GM12878 (cell line): ENCODE data around the gene CDC42SE2. TPM values are rescaled to one million over a fixed set of nuclear protein-coding genes. Genes with fewer than 3 reads are reported as not detected.

Experiments
- ATAC-seq: fragments of 200-7000 bp; cut with Tn5 transposase; 3 replicates; pipeline ENCODE4 v1.9.1; 2020; ENCODE audit warnings: mild to moderate bottlenecking, moderate library complexity
- BruUV-seq: library from RNA; stranded (reverse); fragments of 400-500 nt; replicated peaks from 2 replicates; lab custom pipeline; 2021; lab: Mats Ljungman, UMichigan
- CTCF ChIA-PET: fragments of 300-600 bp; sonication (Branson Sonifier 250); formaldehyde crosslinking; extraction: SDS; loops from one replicate; lab custom pipeline; 2021; ENCODE audit warnings: inconsistent platforms; lab: Yijun Ruan, JAX
- POLR2A ChIA-PET: fragments of 350-600 bp; formaldehyde crosslinking; extraction: SDS; loops from one replicate; lab custom pipeline; 2021; ENCODE audit warnings: inconsistent platforms; lab: Charles Lee
- RAD21 ChIA-PET: fragments of 300-600 bp; sonication (Branson Sonifier 250); formaldehyde crosslinking; loops from one replicate; lab custom pipeline; 2023; ENCODE audit warnings: antibody characterized with exemption; ENCODE audit not compliant: unreplicated experiment; lab: Charles Lee
- SMC1A ChIA-PET: fragments of 300-600 bp; sonication (Branson Sonifier 250); formaldehyde crosslinking; loops from one replicate; lab custom pipeline; 2023; ENCODE audit not compliant: unreplicated experiment, uncharacterized antibody; lab: Charles Lee
- DNase-seq: peaks from one replicate; pipeline ENCODE4 v3.0.0-alpha.2; 2011; ENCODE audit warnings: low read depth, low spot score
- FAIRE-seq: peaks from 3 replicates; lab custom pipeline; 2011; peaks lifted over from hg19 to GRCh38; lab: Jason Lieb, UNC
- H2AFZ ChIP-seq: 2 replicates; pipeline ENCODE4 v1.6.0; 2011; ENCODE audit warnings: low read depth, low read length, control low read depth; ENCODE audit not compliant: control insufficient read depth
- H3K27ac ChIP-seq: 2 replicates; pipeline ENCODE4 v1.5.1; 2011; ENCODE audit warnings: control low read depth; ENCODE audit not compliant: control insufficient read depth, insufficient read depth
- H3K27me3 ChIP-seq, 2 experiments: replicated peaks in 1 of 2; 2 replicates each; pipeline versions ENCODE4 v1.6.0 to v1.6.1; 2011; ENCODE audit warnings: low read length in 1 of 2; ENCODE audit not compliant: control insufficient read depth in 2 of 2, insufficient read depth in 2 of 2
- H3K36me3 ChIP-seq, 2 experiments: 2 replicates each; pipeline ENCODE4 v1.5.1; 2011; ENCODE audit warnings: low read length in 1 of 2; ENCODE audit not compliant: control insufficient read depth in 2 of 2, insufficient read depth in 2 of 2
- H3K4me1 ChIP-seq: 2 replicates; pipeline ENCODE4 v1.6.1; 2011; ENCODE audit warnings: mild to moderate bottlenecking, low read length, moderate library complexity, mixed read lengths; ENCODE audit not compliant: control insufficient read depth, insufficient read depth
- H3K4me2 ChIP-seq: 2 replicates; pipeline ENCODE4 v1.6.0; 2011; ENCODE audit warnings: control low read depth; ENCODE audit not compliant: control insufficient read depth, insufficient read depth
- H3K4me3 ChIP-seq: fragments of 200-600 bp; sonication (generic); 2 replicates; pipeline ENCODE4 v1.5.1; 2016
- H3K79me2 ChIP-seq: 2 replicates; pipeline ENCODE4 v1.6.0; 2011; ENCODE audit warnings: low read length; ENCODE audit not compliant: control insufficient read depth, insufficient read depth
- H3K9ac ChIP-seq: 2 replicates; pipeline ENCODE4 v1.8.0; 2011; ENCODE audit warnings: low read length, control low read depth, mixed read lengths; ENCODE audit not compliant: control insufficient read depth, insufficient read depth
- H3K9me3 ChIP-seq: replicated peaks from 3 replicates; pipeline ENCODE4 v1.5.1; 2011; ENCODE audit warnings: mild to moderate bottlenecking, low read length; ENCODE audit not compliant: control insufficient read depth, insufficient read depth
- H4K20me1 ChIP-seq: 2 replicates; pipeline ENCODE4 v1.6.0; 2011; ENCODE audit not compliant: control insufficient read depth, insufficient read depth
- BCL3 ChIP-seq: IDR thresholded peaks from 2 replicates; pipeline ENCODE4 v1.6.1; 2011; ENCODE audit warnings: borderline replicate concordance, low read depth, mild to moderate bottlenecking, moderate library complexity, low read length; ENCODE audit not compliant: insufficient read depth, poor library complexity, severe bottlenecking
- BRCA1 ChIP-seq: IDR thresholded peaks from 2 replicates; pipeline ENCODE4 v1.6.1; 2011; ENCODE audit warnings: low read depth, low read length, improper control_type of control experiment
- HDAC6 ChIP-seq: fragments of 200-600 bp; sonication (generic); IDR thresholded peaks from one replicate; pipeline ENCODE4 v1.8.0; 2017; ENCODE audit warnings: antibody characterized with exemption; ENCODE audit not compliant: unreplicated experiment
- HDGF ChIP-seq: fragments of 450-650 bp; IDR thresholded peaks from 2 replicates; pipeline ENCODE4 v1.6.1; 2016; ENCODE audit warnings: antibody characterized with exemption
- JUNB ChIP-seq: IDR thresholded peaks from 2 replicates; pipeline ENCODE4 v1.6.1; 2016; ENCODE audit warnings: antibody characterized with exemption, mild to moderate bottlenecking
- KDM1A ChIP-seq: fragments of 200-600 bp; sonication (generic); IDR thresholded peaks from 2 replicates; pipeline ENCODE4 v1.6.1; 2016; ENCODE audit warnings: borderline replicate concordance
- KLF5 ChIP-seq: fragments of 450-650 bp; IDR thresholded peaks from 2 replicates; pipeline ENCODE4 v1.6.1; 2014; ENCODE audit warnings: mild to moderate bottlenecking; ENCODE audit not compliant: partially characterized antibody
- LARP7 ChIP-seq: fragments of 450-650 bp; IDR thresholded peaks from 2 replicates; pipeline ENCODE4 v1.6.1; 2017; ENCODE audit warnings: mild to moderate bottlenecking
- MEF2A ChIP-seq: IDR thresholded peaks from 2 replicates; pipeline ENCODE4 v1.6.1; 2011; ENCODE audit warnings: low read depth, mild to moderate bottlenecking, low read length, moderate library complexity; ENCODE audit not compliant: insufficient read depth
- MTA2 ChIP-seq: fragments of 450-650 bp; IDR thresholded peaks from 2 replicates; pipeline ENCODE4 v1.6.1; 2016; ENCODE audit warnings: low read depth, mild to moderate bottlenecking, moderate library complexity
- NR2C1 ChIP-seq: fragments of 450-650 bp; IDR thresholded peaks from 2 replicates; pipeline ENCODE4 v1.6.1; 2017; ENCODE audit warnings: antibody characterized with exemption, mild to moderate bottlenecking, moderate library complexity
- NR2F1 ChIP-seq: fragments of 450-650 bp; conservative IDR thresholded peaks from 2 replicates; pipeline ENCODE4 v1.6.1; 2017; ENCODE audit warnings: mild to moderate bottlenecking
- SP1 ChIP-seq: IDR thresholded peaks from one replicate; pipeline ENCODE4 v1.6.1; 2011; ENCODE audit warnings: low read depth, low read length
- YY1 ChIP-seq: IDR thresholded peaks from 2 replicates; pipeline ENCODE4 v1.6.1; 2011; ENCODE audit warnings: low read depth, mild to moderate bottlenecking, low read length
- ZBTB11 ChIP-seq: fragments of 450-650 bp; formaldehyde crosslinking; IDR thresholded peaks from 2 replicates; pipeline ENCODE4 v1.5.0; 2022; ENCODE audit warnings: mild to moderate bottlenecking, missing genetic modification characterization
- ZNF24 ChIP-seq: fragments of 450-650 bp; IDR thresholded peaks from 2 replicates; pipeline ENCODE4 v1.6.1; 2017; ENCODE audit warnings: antibody characterized with exemption, mild to moderate bottlenecking
- ZNF622 ChIP-seq: fragments of 450-650 bp; IDR thresholded peaks from 2 replicates; pipeline ENCODE4 v1.6.1; 2017; ENCODE audit warnings: mild to moderate bottlenecking, inconsistent platforms
- WGBS: methylation state at CpG from one replicate; pipeline ENCODE4 v1.1.6; 2016; ENCODE audit warnings: low lambda C conversion rate; ENCODE audit not compliant: insufficient replicate concordance, insufficient coverage; ENCODE audit errors: missing lambda C conversion rate; 5-methylcytosine and 5-hydroxymethylcytosine counted together
- in situ Hi-C: fragments of 300-500 bp; cut with MboI; formaldehyde crosslinking; loops from 9 replicates; pipeline ENCODE4 v1.14.3; 2018; ENCODE audit warnings: mixed read lengths
- intact Hi-C: fragments of 100-400 bp; cut with micrococcal nuclease; formaldehyde crosslinking; loops from one replicate; pipeline ENCODE4 v1.14.2; 2022; ENCODE audit not compliant: unreplicated experiment
- polyA plus RNA-seq, 11 experiments: library from polyadenylated mRNA; depleted of rRNA in 4 of 11; unstranded in 6 of 11; stranded (reverse) in 5 of 11; fragments of >200 nt; fragmentation: Nextera tagmentation in 4 of 11; fragmentation: Illumina TruSeq in 1 of 11; extraction: Ambion mirVana in 4 of 11; extraction: Trizol in 1 of 11; gene quantifications; 1 replicate in 1 of 11; 2 replicates in 10 of 11; pipeline versions ENCODE4 v1.2.1 to v1.2.3, GENCODE V29; 2011 to 2016; ENCODE audit warnings: inconsistent platforms in 2 of 11, missing spikeins in 2 of 11, low read depth in 1 of 11
- total RNA-seq, 4 experiments: library from RNA; depleted of rRNA in 3 of 4; stranded (reverse); fragments of >200 nt in 3 of 4; fragmentation: Illumina TruSeq in 1 of 4; extraction: Trizol in 1 of 4; gene quantifications; 2 replicates each; pipeline versions ENCODE4 v1.2.1 to v1.2.3, GENCODE V29; 2013 to 2021
- TF ChIP-seq, protein P1 (sequence below): fragments of 450-650 bp; formaldehyde crosslinking; IDR thresholded peaks from 2 replicates; pipeline ENCODE4 v1.4.0; 2020; ENCODE audit warnings: mild to moderate bottlenecking, moderate library complexity

CDC42SE2 gene
- total and polyA plus RNA-seq, 10 of the 15 experiments (the other 5 are each of a cell fraction or from before 2014, with no cell fraction given): 57.0 to 148 (median 80.3) TPM

GRCh38 chr5:131245948-131246347 lies 17.9 kb upstream of the CDC42SE2 start:
- WGBS: 100% methylated on average over 2 of the region's 2 CpGs
- Histone ChIP-seq H3K27ac (no peak overlapping the region), H2AFZ (no peak overlapping the region), H3K9ac (no peak overlapping the region), H3K4me1 (peaks cover 15% of the 10 kb centered on the region), H3K79me2 (peaks cover 3% of the 10 kb centered on the region), H3K36me3 (no peaks in the 10 kb centered on the region), H3K27me3 (no peaks in the 10 kb centered on the region), H3K4me3 (no peak overlapping the region), H3K9me3 (peaks cover 6% of the 10 kb centered on the region; the same call in 2 of the 3 replicates), H4K20me1 (no peaks in the 10 kb centered on the region), H3K4me2 (no peak overlapping the region)
- ChIA-PET CTCF (interaction anchor here (0.9 kb wide), 1 partner anchor 9 kb away, joined by 3 read pairs; no protein-coding TSS in a partner anchor), POLR2A (interaction anchor here (1.2 kb wide), 1 partner anchor 11 kb away, joined by 3 read pairs; no protein-coding TSS in a partner anchor), RAD21 (interaction anchor here (1.0 kb wide), 1 partner anchor 16 kb away, joined by 3 read pairs; no protein-coding TSS in a partner anchor), SMC1A (interaction anchor here (1.7 to 41.3 kb wide), 4 partner anchors 12 to 64 kb away, joined by 4 to 1218 read pairs (median 6); no protein-coding TSS in a partner anchor)
- FAIRE-seq (no peak), DNase-seq (no peak)
- intact Hi-C loops (no loop called here), in situ Hi-C loops (no loop called here)
- no TSS peak for BruUV-seq
- TF ChIP-seq BCL3 (no peak), ZNF622 (no peak), NR2C1 (no peak), JUNB (no peak), ZBTB11 (CRISPR knock-in tag) (no peak), HDAC6 (no peak), KDM1A (no peak), YY1 (no peak), NR2F1 (no peak), KLF5 (no peak), HDGF (no peak), LARP7 (no peak), MTA2 (no peak), BRCA1 (no peak), SP1 (no peak), MEF2A (no peak), ZNF24 (no peak)
- TF ChIP-seq, protein P1, sequence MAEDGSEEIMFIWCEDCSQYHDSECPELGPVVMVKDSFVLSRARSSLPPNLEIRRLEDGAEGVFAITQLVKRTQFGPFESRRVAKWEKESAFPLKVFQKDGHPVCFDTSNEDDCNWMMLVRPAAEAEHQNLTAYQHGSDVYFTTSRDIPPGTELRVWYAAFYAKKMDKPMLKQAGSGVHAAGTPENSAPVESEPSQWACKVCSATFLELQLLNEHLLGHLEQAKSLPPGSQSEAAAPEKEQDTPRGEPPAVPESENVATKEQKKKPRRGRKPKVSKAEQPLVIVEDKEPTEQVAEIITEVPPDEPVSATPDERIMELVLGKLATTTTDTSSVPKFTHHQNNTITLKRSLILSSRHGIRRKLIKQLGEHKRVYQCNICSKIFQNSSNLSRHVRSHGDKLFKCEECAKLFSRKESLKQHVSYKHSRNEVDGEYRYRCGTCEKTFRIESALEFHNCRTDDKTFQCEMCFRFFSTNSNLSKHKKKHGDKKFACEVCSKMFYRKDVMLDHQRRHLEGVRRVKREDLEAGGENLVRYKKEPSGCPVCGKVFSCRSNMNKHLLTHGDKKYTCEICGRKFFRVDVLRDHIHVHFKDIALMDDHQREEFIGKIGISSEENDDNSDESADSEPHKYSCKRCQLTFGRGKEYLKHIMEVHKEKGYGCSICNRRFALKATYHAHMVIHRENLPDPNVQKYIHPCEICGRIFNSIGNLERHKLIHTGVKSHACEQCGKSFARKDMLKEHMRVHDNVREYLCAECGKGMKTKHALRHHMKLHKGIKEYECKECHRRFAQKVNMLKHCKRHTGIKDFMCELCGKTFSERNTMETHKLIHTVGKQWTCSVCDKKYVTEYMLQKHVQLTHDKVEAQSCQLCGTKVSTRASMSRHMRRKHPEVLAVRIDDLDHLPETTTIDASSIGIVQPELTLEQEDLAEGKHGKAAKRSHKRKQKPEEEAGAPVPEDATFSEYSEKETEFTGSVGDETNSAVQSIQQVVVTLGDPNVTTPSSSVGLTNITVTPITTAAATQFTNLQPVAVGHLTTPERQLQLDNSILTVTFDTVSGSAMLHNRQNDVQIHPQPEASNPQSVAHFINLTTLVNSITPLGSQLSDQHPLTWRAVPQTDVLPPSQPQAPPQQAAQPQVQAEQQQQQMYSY (CRISPR knock-in tag): no peak
- TF ChIP-seq, all 136 proteins: peak for 0
- ATAC-seq: no peak
